GM21529 (cell line): Measurements from ENCODE around the gene AMOTL1.

Experiments used
- ATAC-seq: cut with Tn5 transposase; IDR thresholded peaks from one replicate; pipeline ENCODE4 v1.9.1; 2021; ENCODE audit not compliant: unreplicated experiment

The AMOTL1 gene, protein sequence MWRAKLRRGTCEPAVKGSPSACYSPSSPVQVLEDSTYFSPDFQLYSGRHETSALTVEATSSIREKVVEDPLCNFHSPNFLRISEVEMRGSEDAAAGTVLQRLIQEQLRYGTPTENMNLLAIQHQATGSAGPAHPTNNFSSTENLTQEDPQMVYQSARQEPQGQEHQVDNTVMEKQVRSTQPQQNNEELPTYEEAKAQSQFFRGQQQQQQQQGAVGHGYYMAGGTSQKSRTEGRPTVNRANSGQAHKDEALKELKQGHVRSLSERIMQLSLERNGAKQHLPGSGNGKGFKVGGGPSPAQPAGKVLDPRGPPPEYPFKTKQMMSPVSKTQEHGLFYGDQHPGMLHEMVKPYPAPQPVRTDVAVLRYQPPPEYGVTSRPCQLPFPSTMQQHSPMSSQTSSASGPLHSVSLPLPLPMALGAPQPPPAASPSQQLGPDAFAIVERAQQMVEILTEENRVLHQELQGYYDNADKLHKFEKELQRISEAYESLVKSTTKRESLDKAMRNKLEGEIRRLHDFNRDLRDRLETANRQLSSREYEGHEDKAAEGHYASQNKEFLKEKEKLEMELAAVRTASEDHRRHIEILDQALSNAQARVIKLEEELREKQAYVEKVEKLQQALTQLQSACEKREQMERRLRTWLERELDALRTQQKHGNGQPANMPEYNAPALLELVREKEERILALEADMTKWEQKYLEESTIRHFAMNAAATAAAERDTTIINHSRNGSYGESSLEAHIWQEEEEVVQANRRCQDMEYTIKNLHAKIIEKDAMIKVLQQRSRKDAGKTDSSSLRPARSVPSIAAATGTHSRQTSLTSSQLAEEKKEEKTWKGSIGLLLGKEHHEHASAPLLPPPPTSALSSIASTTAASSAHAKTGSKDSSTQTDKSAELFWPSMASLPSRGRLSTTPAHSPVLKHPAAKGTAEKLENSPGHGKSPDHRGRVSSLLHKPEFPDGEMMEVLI

GRCh38 chr11:94767701-94768601 lies at the start of gene AMOTL1:
TSS of gene AMOTL1 (plus strand) at chr11:94768356. CDS start at chr11:94768512, 156 bp downstream.
- ATAC-seq = peak; percentile 73

DNA sequence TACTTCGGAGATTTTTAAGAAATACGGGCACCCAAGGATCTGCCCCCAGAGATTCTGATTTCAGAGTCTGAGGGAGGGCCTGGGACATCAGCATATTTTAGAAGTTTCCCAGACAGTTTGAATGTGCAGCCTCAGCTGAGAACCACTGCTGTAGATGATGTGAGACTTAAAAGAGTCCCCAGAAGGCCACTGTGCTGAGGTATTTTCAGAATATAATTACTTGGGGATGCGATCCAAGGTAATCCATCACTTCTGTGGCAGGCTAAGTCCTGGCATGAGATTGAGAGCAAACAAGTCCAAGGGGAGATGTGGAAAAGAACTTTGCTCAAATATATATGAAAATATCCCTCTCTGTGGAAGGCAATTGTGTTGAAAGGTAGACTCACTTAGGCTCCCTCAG lies 48.3 kb upstream of the AMOTL1 start:
- ATAC-seq = no peak

DNA sequence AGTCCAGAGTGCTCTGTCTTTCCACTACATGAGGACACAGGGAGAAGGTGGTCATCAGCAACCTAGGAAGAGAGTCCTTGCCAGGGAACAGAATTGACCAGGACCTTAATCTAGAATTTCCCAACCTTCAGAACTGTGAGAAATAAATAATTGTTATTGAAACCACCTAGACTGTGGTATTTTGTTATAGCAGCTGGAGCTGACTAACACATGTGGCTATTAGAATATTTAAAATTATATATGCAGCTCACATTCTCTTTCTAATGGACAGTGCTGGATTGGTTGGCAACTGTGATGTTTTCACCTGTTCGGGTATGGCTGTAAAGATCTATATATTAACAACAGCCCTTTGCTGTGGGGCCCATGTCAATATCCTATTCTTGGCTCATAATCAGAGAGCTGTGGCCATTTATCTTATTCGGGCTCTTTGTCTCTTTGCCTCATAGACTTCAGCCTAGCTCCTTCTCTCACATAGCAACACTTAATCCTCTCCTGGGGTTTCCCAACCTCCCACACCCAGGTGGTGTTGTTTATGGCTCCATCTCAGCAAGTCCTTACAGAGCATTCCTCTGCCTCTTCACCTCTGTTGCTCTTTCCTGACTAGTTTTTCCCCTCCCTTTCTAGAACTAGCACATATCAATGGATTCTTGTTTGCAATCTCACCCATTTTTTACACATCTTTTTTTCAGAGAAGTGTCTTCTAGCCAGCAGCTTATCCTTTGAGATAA lies 46.4 kb upstream of the AMOTL1 start:
- ATAC-seq = no peak

GRCh38 chr11:94722735-94723134 lies 45.4 kb upstream of the AMOTL1 start:
- ATAC-seq = no peak

- ATAC-seq = no peak
Measured at GRCh38 chr11:94725097-94725496, 43.1 kb upstream of the AMOTL1 start.

GRCh38 chr11:94727819-94728218 lies 40.3 kb upstream of the AMOTL1 start:
- ATAC-seq = no peak

DNA sequence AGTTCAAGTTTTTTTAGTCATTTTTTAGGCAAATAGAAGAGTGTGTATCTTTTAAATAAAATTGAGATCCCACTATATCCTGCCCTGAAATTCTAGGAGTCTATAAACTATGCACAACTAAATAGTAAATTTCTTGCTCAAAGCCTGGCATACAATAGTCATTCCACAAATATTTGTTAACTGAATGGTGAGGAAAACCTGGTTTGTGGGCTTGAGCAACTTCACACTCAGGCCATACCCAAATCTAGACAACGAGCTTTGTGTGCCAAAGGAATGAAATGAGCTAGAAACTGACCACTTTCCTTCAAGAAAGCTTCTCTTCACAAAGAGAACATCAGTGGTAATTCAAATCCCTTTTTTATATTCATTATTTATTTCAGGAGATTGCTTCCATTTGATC lies 39.6 kb upstream of the AMOTL1 start:
- ATAC-seq = no peak

DNA sequence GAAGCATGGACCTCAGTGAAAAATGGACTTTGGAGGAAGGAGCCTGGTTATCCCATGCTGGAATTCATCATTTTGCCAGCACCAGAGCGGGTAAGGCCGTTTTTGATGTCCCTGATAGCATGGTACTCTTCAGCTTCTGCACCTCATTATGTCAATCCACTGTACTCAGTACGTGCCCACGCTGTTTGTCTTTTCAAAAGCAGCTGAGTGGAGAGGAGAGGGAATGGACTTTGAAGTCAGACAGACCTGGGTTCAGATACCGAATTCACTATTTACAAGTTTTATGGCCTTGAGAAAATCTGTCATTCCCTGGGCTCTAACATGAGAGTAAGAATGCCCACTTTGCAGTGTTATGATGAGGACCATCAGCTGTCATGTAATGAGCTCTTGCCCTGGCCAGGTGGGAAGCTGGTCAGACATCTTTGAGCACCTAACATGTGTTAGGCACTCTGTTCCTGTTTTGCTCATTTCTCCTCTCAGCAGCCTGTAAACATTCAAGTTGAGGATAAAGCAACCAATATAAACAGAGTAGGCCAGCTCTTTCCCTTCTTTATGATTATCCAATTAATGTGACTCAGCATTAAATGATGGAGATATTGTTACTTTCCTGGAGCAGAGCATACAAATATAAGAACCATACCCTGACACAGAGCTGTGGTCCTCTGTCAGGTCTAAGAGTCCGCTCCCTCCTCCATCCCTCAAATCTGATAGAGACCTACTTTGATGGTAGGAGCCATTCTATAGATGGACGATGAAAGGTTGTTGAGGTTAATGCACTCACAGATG lies 39.0 kb upstream of the AMOTL1 start:
- no peak for ATAC-seq

- no peak for ATAC-seq
Measured at GRCh38 chr11:94730153-94730552, 38.0 kb upstream of the AMOTL1 start.

- no peak for ATAC-seq
Measured at GRCh38 chr11:94731880-94732601, 36.1 kb upstream of the AMOTL1 start.

GRCh38 chr11:94732617-94733281 lies 35.4 kb upstream of the AMOTL1 start:
- no peak for ATAC-seq

DNA sequence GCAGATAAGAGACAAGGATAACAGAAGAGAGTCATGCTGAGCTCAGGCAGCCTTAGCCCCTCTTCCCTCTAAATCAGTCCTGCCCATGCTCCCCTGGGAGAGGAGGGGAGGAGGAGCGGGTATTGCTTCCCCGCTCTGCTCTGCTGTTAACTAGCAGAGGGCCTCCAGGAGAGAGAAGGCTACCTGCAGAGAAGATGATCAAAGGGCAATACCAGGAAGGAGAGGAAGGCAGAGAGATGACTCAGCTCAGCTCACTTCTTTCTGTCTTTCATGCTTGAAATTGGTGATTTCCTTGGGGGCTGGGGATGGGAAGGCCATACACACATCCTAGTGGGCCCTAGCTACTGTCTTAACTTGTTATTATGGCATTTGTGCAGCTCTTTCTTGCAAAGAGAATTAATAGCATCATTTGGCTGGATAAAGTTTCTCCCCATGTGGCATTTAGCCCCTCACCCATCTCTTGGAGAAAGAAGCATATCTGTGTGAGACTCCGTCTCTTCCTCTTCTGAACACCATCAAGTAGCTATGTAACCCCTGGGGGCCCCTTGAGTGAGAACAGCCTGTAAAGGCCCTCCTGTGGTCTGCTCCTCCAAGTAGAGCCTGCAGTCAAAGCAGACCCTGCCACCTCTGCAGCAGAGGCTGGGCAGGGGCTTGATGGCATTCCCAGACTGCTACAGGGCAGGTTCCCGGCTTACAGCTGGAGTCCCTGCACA lies 33.4 kb upstream of the AMOTL1 start:
- no peak for ATAC-seq

DNA sequence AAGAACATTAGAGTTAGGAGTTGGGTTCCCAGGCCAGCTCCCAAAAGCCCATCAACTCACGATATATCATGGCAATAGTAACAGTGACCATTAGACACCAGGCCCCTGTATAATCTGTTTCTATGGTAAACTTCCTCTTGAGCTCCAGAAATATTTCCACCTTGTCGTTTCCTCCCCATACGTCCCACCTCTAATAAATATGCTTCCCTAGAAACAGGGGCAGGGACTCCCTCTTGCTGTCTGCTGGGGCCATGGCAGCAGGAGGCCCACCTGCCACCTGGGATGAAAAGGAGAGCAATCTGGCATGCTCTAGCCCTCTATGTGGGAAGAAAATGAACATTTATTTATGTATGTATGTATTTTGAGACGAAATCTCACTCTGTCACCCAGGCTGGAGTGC lies 32.2 kb upstream of the AMOTL1 start:
- no peak for ATAC-seq

- ATAC-seq = no peak
Measured at GRCh38 chr11:94737171-94737611, 31.0 kb upstream of the AMOTL1 start.

DNA sequence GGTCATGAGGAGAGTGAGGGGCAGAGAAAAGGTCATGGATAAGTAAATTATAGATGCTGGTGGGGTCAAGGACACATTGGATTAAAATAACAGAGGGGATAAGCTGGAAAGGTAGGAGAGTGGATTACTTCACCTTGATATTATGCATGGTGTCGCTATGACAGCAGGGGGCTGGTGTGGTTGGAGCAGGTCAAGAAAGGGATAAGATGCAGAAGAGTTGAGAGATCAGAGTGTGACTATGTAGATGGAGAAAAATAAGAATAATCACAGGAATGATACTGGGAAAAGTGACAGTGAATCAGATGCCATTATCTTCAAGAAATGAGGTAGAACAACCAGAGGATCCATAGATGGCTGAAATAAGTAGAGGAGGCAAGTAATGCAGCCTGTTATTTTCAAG lies 29.4 kb upstream of the AMOTL1 start:
- ATAC-seq = no peak

- ATAC-seq = no peak
Measured at GRCh38 chr11:94739331-94739730, 28.8 kb upstream of the AMOTL1 start.
